Raji (cell line): ENCODE measurements around the gene SGMS2.

Source experiments
- POLR2A ChIP-seq: IDR thresholded peaks from 2 replicates; pipeline ENCODE4 v1.6.1; 2011; ENCODE audit warnings: low read depth, low read length, control low read depth; ENCODE audit not compliant: insufficient read depth

Gene SGMS2

GRCh38 chr4:107853444-107854355 lies 29.0 kb downstream of the SGMS2 start:
- TF ChIP-seq POLR2A, result no peak

- TF ChIP-seq POLR2A, result no peak
These were observed 29.8 kb downstream of the SGMS2 start for GRCh38 chr4:107854356-107855022.

- TF ChIP-seq POLR2A, result no peak
These were observed 31.0 kb downstream of the SGMS2 start for GRCh38 chr4:107855723-107856122.

GRCh38 chr4:107856901-107857300 lies 32.2 kb downstream of the SGMS2 start:
- TF ChIP-seq POLR2A, result no peak

GRCh38 chr4:107857741-107858140 lies 33.0 kb downstream of the SGMS2 start:
- no peak for TF ChIP-seq POLR2A

- no peak for TF ChIP-seq POLR2A
These were observed 33.5 kb downstream of the SGMS2 start for GRCh38 chr4:107858158-107858742.

GRCh38 chr4:107862658-107863057 lies 37.9 kb downstream of the SGMS2 start:
- TF ChIP-seq POLR2A, result no peak

GRCh38 chr4:107863416-107863815 lies 38.7 kb downstream of the SGMS2 start:
- TF ChIP-seq POLR2A, result no peak

GRCh38 chr4:107863850-107864371 lies 39.2 kb downstream of the SGMS2 start:
- TF ChIP-seq POLR2A, result no peak

- no peak for TF ChIP-seq POLR2A
These were observed 42.0 kb downstream of the SGMS2 start for GRCh38 chr4:107866726-107867125.

- TF ChIP-seq POLR2A, result no peak
These were observed 45.5 kb downstream of the SGMS2 start for GRCh38 chr4:107870236-107870635.

- no peak for TF ChIP-seq POLR2A
These were observed 46.4 kb downstream of the SGMS2 start for GRCh38 chr4:107870916-107871786.

GRCh38 chr4:107874024-107874423 lies 49.3 kb downstream of the SGMS2 start:
- no peak for TF ChIP-seq POLR2A

- no peak for TF ChIP-seq POLR2A
These were observed 51.4 kb downstream of the SGMS2 start for GRCh38 chr4:107876099-107876498.

GRCh38 chr4:107877361-107877760 lies 52.6 kb downstream of the SGMS2 start:
- no peak for TF ChIP-seq POLR2A

- TF ChIP-seq POLR2A, result no peak
These were observed 61.1 kb downstream of the SGMS2 start for GRCh38 chr4:107885865-107886264.
